ENCODE results near the gene INSYN2A.

Gene INSYN2A

GRCh38 chr10:127210936-127211466 is 14.6 kb upstream of the INSYN2A start:
- TF ChIP-seq GATA2 (IDR thresholded peaks at IDR 0.05; ENCODE audit: low read depth, low read length) (no peak), GATA3 (IDR thresholded peaks at IDR 0.05; ENCODE audit: low read depth, low read length) (no peak)

GRCh38 chr10:127207081-127207480 is 10.7 kb upstream of the INSYN2A start:
- TF ChIP-seq GATA3 (IDR thresholded peaks at IDR 0.05; ENCODE audit: low read depth, low read length) (no peak), GATA2 (IDR thresholded peaks at IDR 0.05; ENCODE audit: low read depth, low read length) (no peak)

GRCh38 chr10:127203067-127203466 is 6.7 kb upstream of the INSYN2A start:
- TF ChIP-seq GATA2 (IDR thresholded peaks at IDR 0.05; ENCODE audit: low read depth, low read length) = no peak
- no peak for TF ChIP-seq GATA3 (IDR thresholded peaks at IDR 0.05; ENCODE audit: low read depth, low read length)

- TF ChIP-seq GATA2 (IDR thresholded peaks at IDR 0.05; ENCODE audit: low read depth, low read length) (no peak), GATA3 (IDR thresholded peaks at IDR 0.05; ENCODE audit: low read depth, low read length) (no peak)
These were observed 4.3 kb upstream of the INSYN2A start for GRCh38 chr10:127200646-127201045.

- TF ChIP-seq GATA3 (IDR thresholded peaks at IDR 0.05; ENCODE audit: low read depth, low read length) (no peak), GATA2 (IDR thresholded peaks at IDR 0.05; ENCODE audit: low read depth, low read length) (no peak)
These were observed 2.3 kb upstream of the INSYN2A start for GRCh38 chr10:127198721-127199120.

GRCh38 chr10:127198307-127198706 is 1.9 kb upstream of the INSYN2A start:
- TF ChIP-seq GATA3 (IDR thresholded peaks at IDR 0.05; ENCODE audit: low read depth, low read length) (no peak), GATA2 (IDR thresholded peaks at IDR 0.05; ENCODE audit: low read depth, low read length) (no peak)

- no peak for TF ChIP-seq GATA2 (IDR thresholded peaks at IDR 0.05; ENCODE audit: low read depth, low read length)
- TF ChIP-seq GATA3 (IDR thresholded peaks at IDR 0.05; ENCODE audit: low read depth, low read length) = no peak
These were observed 702 bp upstream of the INSYN2A start for GRCh38 chr10:127197154-127197432.

GRCh38 chr10:127195571-127196281 is 665 bp downstream of the INSYN2A start:
- no peak for TF ChIP-seq GATA3 (IDR thresholded peaks at IDR 0.05; ENCODE audit: low read depth, low read length)

GRCh38 chr10:127195041-127195506 is 1.3 kb downstream of the INSYN2A start:
- TF ChIP-seq GATA2 (IDR thresholded peaks at IDR 0.05; ENCODE audit: low read depth, low read length) (no peak), GATA3 (IDR thresholded peaks at IDR 0.05; ENCODE audit: low read depth, low read length) (no peak)

GRCh38 chr10:127194599-127194998 is 1.8 kb downstream of the INSYN2A start:
- TF ChIP-seq GATA2 (IDR thresholded peaks at IDR 0.05; ENCODE audit: low read depth, low read length) (no peak), GATA3 (IDR thresholded peaks at IDR 0.05; ENCODE audit: low read depth, low read length) (no peak)

GRCh38 chr10:127194111-127194510 is 2.3 kb downstream of the INSYN2A start:
- TF ChIP-seq GATA2 (IDR thresholded peaks at IDR 0.05; ENCODE audit: low read depth, low read length) = no peak
- TF ChIP-seq GATA3 (IDR thresholded peaks at IDR 0.05; ENCODE audit: low read depth, low read length) = no peak

- TF ChIP-seq GATA3 (IDR thresholded peaks at IDR 0.05; ENCODE audit: low read depth, low read length) = no peak
These were observed 3.3 kb downstream of the INSYN2A start for GRCh38 chr10:127193125-127193524.

GRCh38 chr10:127190427-127190826 is 6.0 kb downstream of the INSYN2A start:
- no peak for TF ChIP-seq GATA2 (IDR thresholded peaks at IDR 0.05; ENCODE audit: low read depth, low read length)
- TF ChIP-seq GATA3 (IDR thresholded peaks at IDR 0.05; ENCODE audit: low read depth, low read length) = no peak

GRCh38 chr10:127189226-127189625 is 7.2 kb downstream of the INSYN2A start:
- TF ChIP-seq GATA3 (IDR thresholded peaks at IDR 0.05; ENCODE audit: low read depth, low read length) = no peak
- TF ChIP-seq GATA2 (IDR thresholded peaks at IDR 0.05; ENCODE audit: low read depth, low read length) = no peak

GRCh38 chr10:127186813-127187212 is 9.6 kb downstream of the INSYN2A start:
- TF ChIP-seq GATA2 (IDR thresholded peaks at IDR 0.05; ENCODE audit: low read depth, low read length) (no peak), GATA3 (IDR thresholded peaks at IDR 0.05; ENCODE audit: low read depth, low read length) (no peak)

- no peak for TF ChIP-seq GATA2 (IDR thresholded peaks at IDR 0.05; ENCODE audit: low read depth, low read length)
- TF ChIP-seq GATA3 (IDR thresholded peaks at IDR 0.05; ENCODE audit: low read depth, low read length) = no peak
These were observed 11.8 kb downstream of the INSYN2A start for GRCh38 chr10:127184582-127184981.
